H1 (cell line): ENCODE results near the gene DNAAF5. TPM values are rescaled to one million over a fixed set of nuclear protein-coding genes. Genes with fewer than 3 reads are reported as not detected.

Experiments used
- CTCF ChIA-PET: fragments of 300-600 bp; sonication (Branson Sonifier 250); formaldehyde crosslinking; loops from one replicate; lab custom pipeline; 2021; ENCODE audit not compliant: partially characterized antibody; lab: Charles Lee
- POLR2A ChIA-PET: fragments of 300-600 bp; sonication (Branson Sonifier 250); formaldehyde crosslinking; loops from one replicate; lab custom pipeline; 2021; ENCODE audit warnings: inconsistent platforms; ENCODE audit not compliant: partially characterized antibody; lab: Charles Lee
- DNase-seq, 2 experiments: peaks; one replicate each; pipeline versions ENCODE4 v3.0.0 to v3.0.0-alpha.2; 2010 to 2022; ENCODE audit warnings: low spot score in 2 of 2, low read depth in 1 of 2, mixed read lengths in 1 of 2
- FAIRE-seq: peaks from 2 replicates; lab custom pipeline; 2011; peaks lifted over from hg19 to GRCh38; lab: Jason Lieb, UNC
- H2AFZ ChIP-seq: 2 replicates; pipeline ENCODE4 v1.8.1; 2012; ENCODE audit warnings: low read length, inconsistent platforms
- H2AK5ac ChIP-seq: 2 replicates; pipeline ENCODE4 v1.6.1; 2013; ENCODE audit warnings: low read depth, low read length
- H2BK120ac ChIP-seq: replicated peaks from 2 replicates; pipeline ENCODE3; 2013; ENCODE audit warnings: low read depth, low read length, inconsistent platforms
- H2BK12ac ChIP-seq: 2 replicates; pipeline ENCODE4 v1.6.1; 2013; ENCODE audit warnings: low read depth, low read length
- H2BK15ac ChIP-seq: 2 replicates; pipeline ENCODE4 v1.6.1; 2013; ENCODE audit warnings: low read length
- H2BK20ac ChIP-seq: 2 replicates; pipeline ENCODE4 v1.6.1; 2013; ENCODE audit warnings: low read length
- H2BK5ac ChIP-seq: 2 replicates; pipeline ENCODE4 v1.6.1; 2013; ENCODE audit warnings: low read depth, low read length
- H3K14ac ChIP-seq: 2 replicates; pipeline ENCODE4 v1.6.1; 2013; ENCODE audit warnings: inconsistent platforms; ENCODE audit not compliant: insufficient read length
- H3K18ac ChIP-seq: 2 replicates; pipeline ENCODE4 v1.6.1; 2013; ENCODE audit warnings: low read length; ENCODE audit errors: extremely low read depth
- H3K23ac ChIP-seq: 2 replicates; pipeline ENCODE4 v1.6.1; 2013; ENCODE audit warnings: inconsistent platforms; ENCODE audit not compliant: insufficient read length
- H3K23me2 ChIP-seq: 2 replicates; pipeline ENCODE4 v1.6.1; 2013; ENCODE audit warnings: low read depth, low read length
- H3K27ac ChIP-seq: 2 replicates; pipeline ENCODE4 v1.6.1; 2011; ENCODE audit warnings: low read depth, low read length, inconsistent platforms
- H3K27me3 ChIP-seq, 4 experiments: replicated peaks in 1 of 4; 1 replicate in 1 of 4; 2 replicates in 3 of 4; pipeline versions ENCODE4 v1.6.1 to v1.8.1; 2011 to 2013; ENCODE audit warnings: low read length in 3 of 4, mild to moderate bottlenecking in 3 of 4, inconsistent platforms in 2 of 4, mixed read lengths in 2 of 4, moderate library complexity in 1 of 4; ENCODE audit not compliant: control insufficient read depth in 3 of 4, insufficient read depth in 3 of 4; ENCODE audit errors: extremely low read depth in 1 of 4
- H3K36me3 ChIP-seq, 4 experiments: 2 replicates each; pipeline versions ENCODE4 v1.6.1 to v1.8.1; 2011 to 2013; ENCODE audit warnings: mild to moderate bottlenecking in 4 of 4, low read length in 3 of 4, moderate library complexity in 2 of 4, control low read depth in 1 of 4, inconsistent platforms in 1 of 4; ENCODE audit not compliant: insufficient read depth in 4 of 4, control insufficient read depth in 2 of 4
- H3K4ac ChIP-seq: replicated peaks from 2 replicates; pipeline ENCODE3; 2013; ENCODE audit warnings: low read length, low read depth, mixed read lengths, inconsistent platforms; ENCODE audit not compliant: insufficient read length
- H3K4me1 ChIP-seq, 4 experiments: replicated peaks in 1 of 4; 1 replicate in 1 of 4; 2 replicates in 3 of 4; pipeline versions ENCODE4 v1.6.1 to v1.8.1; 2011 to 2013; ENCODE audit warnings: low read length in 3 of 4, inconsistent platforms in 2 of 4, mixed read lengths in 1 of 4; ENCODE audit not compliant: insufficient read depth in 4 of 4, control insufficient read depth in 3 of 4
- H3K4me2 ChIP-seq, 2 experiments: 2 replicates each; pipeline versions ENCODE4 v1.6.1 to v1.8.1; 2011 to 2013; ENCODE audit warnings: low read depth in 2 of 2, low read length in 2 of 2, control low read depth in 1 of 2, inconsistent platforms in 1 of 2, mild to moderate bottlenecking in 1 of 2; ENCODE audit not compliant: insufficient read depth in 1 of 2
- H3K4me3 ChIP-seq, 4 experiments: fragments of 200-600, 300-600 bp in 1 of 4; sonication (generic), shearing (Covaris generic), sonication (Bioruptor Twin) in 1 of 4; 2 replicates each; pipeline versions ENCODE4 v1.5.1 to v1.8.1; 2011 to 2016; ENCODE audit warnings: low read length in 4 of 4, low read depth in 3 of 4, control low read depth in 2 of 4, inconsistent platforms in 2 of 4, mild to moderate bottlenecking in 2 of 4, mixed read lengths in 1 of 4, moderate library complexity in 1 of 4; ENCODE audit not compliant: insufficient read depth in 2 of 4; ENCODE audit errors: extremely low read depth in 1 of 4
- H3K56ac ChIP-seq: replicated peaks from 2 replicates; pipeline ENCODE3; 2013; ENCODE audit warnings: low read depth, mild to moderate bottlenecking, mixed read lengths, low read length, inconsistent platforms; ENCODE audit not compliant: insufficient read length
- H3K79me1 ChIP-seq: 2 replicates; pipeline ENCODE4 v1.6.1; 2013; ENCODE audit warnings: low read depth, low read length, control low read depth
- H3K79me2 ChIP-seq, 2 experiments: 2 replicates each; pipeline versions ENCODE4 v1.6.1 to v1.8.1; 2012 to 2013; ENCODE audit warnings: low read length in 2 of 2, mild to moderate bottlenecking in 2 of 2, inconsistent platforms in 1 of 2; ENCODE audit not compliant: insufficient read depth in 2 of 2, control insufficient read depth in 1 of 2
- H3K9ac ChIP-seq, 4 experiments: replicated peaks in 1 of 4; 1 replicate in 1 of 4; 2 replicates in 3 of 4; pipeline versions ENCODE4 v1.6.1 to v1.8.1; 2011 to 2013; ENCODE audit warnings: low read depth in 3 of 4, low read length in 3 of 4, control low read depth in 2 of 4, mild to moderate bottlenecking in 2 of 4, moderate library complexity in 2 of 4, inconsistent platforms in 1 of 4; ENCODE audit errors: extremely low read depth in 1 of 4
- H3K9me3 ChIP-seq, 2 experiments: 2 replicates each; pipeline versions ENCODE4 v1.6.1 to v1.8.1; 2012 to 2013; ENCODE audit warnings: mild to moderate bottlenecking in 2 of 2, moderate library complexity in 2 of 2, control low read depth in 1 of 2, inconsistent platforms in 1 of 2, low read depth in 1 of 2, low read length in 1 of 2, mixed read lengths in 1 of 2; ENCODE audit not compliant: insufficient read depth in 2 of 2
- H4K20me1 ChIP-seq, 2 experiments: replicated peaks in 1 of 2; 2 replicates each; pipeline versions ENCODE3 to v1.8.1; 2011 to 2013; ENCODE audit warnings: inconsistent platforms in 2 of 2, low read length in 2 of 2, mild to moderate bottlenecking in 1 of 2; ENCODE audit not compliant: insufficient read depth in 2 of 2, control insufficient read depth in 1 of 2
- H4K5ac ChIP-seq: 2 replicates; pipeline ENCODE4 v1.6.1; 2013; ENCODE audit warnings: low read length, low read depth, mixed read lengths, inconsistent platforms; ENCODE audit not compliant: insufficient read length
- H4K8ac ChIP-seq: 2 replicates; pipeline ENCODE4 v1.8.0; 2013; ENCODE audit warnings: mild to moderate bottlenecking, moderate library complexity, low read length, inconsistent platforms; ENCODE audit not compliant: insufficient read depth; ENCODE audit errors: extremely low read depth
- H4K91ac ChIP-seq: replicated peaks from 2 replicates; pipeline ENCODE3; 2013; ENCODE audit warnings: low read length, mixed read lengths, inconsistent platforms; ENCODE audit not compliant: insufficient read length
- KDM4A ChIP-seq: IDR thresholded peaks from one replicate; pipeline ENCODE4 v1.7.1; 2012; ENCODE audit warnings: low read depth, mild to moderate bottlenecking, moderate library complexity, low read length, inconsistent platforms; ENCODE audit not compliant: severe bottlenecking
- NANOG ChIP-seq: IDR thresholded peaks from 2 replicates; pipeline ENCODE4 v1.6.1; 2011; ENCODE audit warnings: low read length, low read depth, mild to moderate bottlenecking, inconsistent platforms; ENCODE audit not compliant: insufficient read depth, poor library complexity, severe bottlenecking
- RBBP5 ChIP-seq: IDR thresholded peaks from 2 replicates; pipeline ENCODE4 v1.7.1; 2012; ENCODE audit warnings: low read depth, mild to moderate bottlenecking, inconsistent platforms, low read length, moderate library complexity, borderline replicate concordance
- WGBS, 2 experiments: shearing (Covaris generic) in 1 of 2; methylation state at CpG; one replicate each; pipeline versions ENCODE4 v1.1.6 to v1.1.7; 2013 to 2015; ENCODE audit warnings: low lambda C conversion rate in 2 of 2, mixed read lengths in 2 of 2, inconsistent platforms in 1 of 2, low coverage in 1 of 2, missing lambda C conversion rate in 1 of 2; ENCODE audit not compliant: insufficient replicate concordance in 2 of 2, insufficient coverage in 1 of 2, insufficient read length in 1 of 2; ENCODE audit errors: extremely low coverage in 1 of 2, missing lambda C conversion rate in 1 of 2; 5-methylcytosine and 5-hydroxymethylcytosine counted together
- polyA plus RNA-seq, 7 experiments: library from polyadenylated mRNA; depleted of rRNA in 3 of 7; stranded (reverse) in 5 of 7; unstranded in 2 of 7; fragments of >200 nt in 5 of 7; fragments of 200-250 nt in 2 of 7; gene quantifications; 1 replicate in 5 of 7; 2 replicates in 1 of 7; 4 replicates in 1 of 7; pipeline versions ENCODE4 v1.2.1 to v1.2.3, GENCODE V29; 2011 to 2013; ENCODE audit warnings: missing spikeins in 2 of 7, mixed read lengths in 2 of 7
- total RNA-seq: library from RNA; stranded (reverse); fragmentation: NEBNext Ultra II Directional; extraction: Animal tissue kit (Norgen Biotek cat#: 25700); gene quantifications from 2 replicates; pipeline ENCODE4 v1.2.1, GENCODE V29; 2021

DNAAF5 gene
- total and polyA plus RNA-seq, 2 of the 8 experiments (the other 6 are each of a cell fraction or from before 2014, with no cell fraction given): 55.1 to 95.9 TPM

DNA sequence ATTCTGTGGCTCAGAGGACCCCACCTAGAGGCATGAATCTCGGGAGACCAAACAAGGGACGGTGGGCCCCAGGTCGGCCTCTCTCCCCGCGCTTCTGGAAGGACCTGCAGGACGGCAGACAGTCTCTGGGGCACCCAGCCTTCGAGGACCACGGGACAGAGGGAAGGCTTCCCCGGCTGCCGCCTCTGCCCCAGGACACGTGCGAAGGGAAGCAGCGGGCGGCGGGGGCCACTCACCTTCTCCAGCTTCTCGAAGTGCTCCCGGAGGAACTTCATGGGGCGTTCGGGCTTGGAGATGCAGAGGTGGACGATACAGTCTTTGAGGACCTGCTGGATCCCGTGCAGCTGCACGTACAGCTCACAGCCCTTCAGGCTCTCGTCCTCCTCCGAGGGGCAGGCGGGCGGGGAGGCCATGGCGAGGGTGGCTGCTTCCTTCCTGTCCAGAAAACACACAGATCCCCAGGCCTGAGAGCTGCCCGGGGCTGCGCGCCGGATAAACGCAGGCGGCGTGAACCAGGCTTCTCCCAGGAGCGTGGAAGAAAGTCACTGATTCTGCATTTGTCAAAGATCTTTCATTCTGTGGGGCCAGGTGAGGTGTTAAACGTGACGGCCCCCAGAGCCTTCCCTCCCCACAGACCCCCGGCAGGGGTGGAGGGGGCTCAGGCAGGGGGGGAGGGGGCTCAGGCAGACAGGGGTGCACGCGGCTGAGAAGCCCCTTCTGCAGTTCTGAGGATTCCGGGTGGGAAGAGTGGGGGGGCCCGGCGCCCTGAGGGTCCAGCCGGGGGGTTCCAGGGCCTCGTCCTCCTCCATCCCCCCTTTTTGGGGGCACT is 15.2 kb upstream of the DNAAF5 start:
- Histone ChIP-seq H3K4ac (no peak overlapping the region), H3K79me1 (peaks cover 6% of the 10 kb centered on the region), H3K79me2 (peaks cover 0 to 23% of the 10 kb centered on the region in 2 experiments; a peak in 2 of 4 replicates), H4K8ac (peak overlapping the region; percentile 79), H3K4me1 (peaks cover 0 to 7% (median 4%) of the 10 kb centered on the region in 4 experiments; a peak in 5 of 7 replicates), H3K14ac (no peak overlapping the region), H3K4me3 (peak overlapping the region in 1 of 4 experiments; percentile 61; a peak in 2 of 8 replicates), H2AFZ (no peak overlapping the region), H3K9ac (no peak overlapping the region), H4K91ac (no peak overlapping the region), H4K20me1 (peaks cover 0 to 9% of the 10 kb centered on the region in 2 experiments), H2AK5ac (no peak overlapping the region), H2BK12ac (no peak overlapping the region), H3K36me3 (peaks cover 0 to 3% (median 1%) of the 10 kb centered on the region in 4 experiments; a peak in 3 of 8 replicates), H2BK120ac (no peak overlapping the region), H3K18ac (no peak overlapping the region), H3K23me2 (no peaks in the 10 kb centered on the region), H3K4me2 (peak overlapping the region; percentile 51 to 61; a peak in 2 of 4 replicates), H3K9me3 (no peaks in the 10 kb centered on the region), H3K27me3 (no peaks in the 10 kb centered on the region), H2BK5ac (no peak overlapping the region), H3K23ac (no peak overlapping the region), H3K56ac (no peak overlapping the region), H3K27ac (no peak overlapping the region), H4K5ac (no peak overlapping the region), H2BK15ac (no peak overlapping the region), H2BK20ac (no peak overlapping the region)
- ChIA-PET POLR2A (interaction anchor here (1.0 kb wide), 1 partner anchor 17 kb away, joined by 4 read pairs; no protein-coding TSS in a partner anchor), CTCF (interaction anchor here (0.9 kb wide), 1 partner anchor 65 kb away, joined by 3 read pairs; no protein-coding TSS in a partner anchor)
- no peak for TF ChIP-seq RBBP5
- no peak for TF ChIP-seq KDM4A
- TF ChIP-seq NANOG: no peak
- FAIRE-seq (no peak), DNase-seq (no peak)
- WGBS, 2 experiments: 95% methylated on average over 36 of the region's 45 CpGs; no CpG with 5 or more reads in 1 of the 2 experiments
